NCI-H1694 (cell line): ENCODE results near the gene ZNF669.

Experiments used
- DNase-seq: peaks from one replicate; lab custom pipeline; 2025; lab: John Stamatoyannopoulos, UW

Gene ZNF669

DNA sequence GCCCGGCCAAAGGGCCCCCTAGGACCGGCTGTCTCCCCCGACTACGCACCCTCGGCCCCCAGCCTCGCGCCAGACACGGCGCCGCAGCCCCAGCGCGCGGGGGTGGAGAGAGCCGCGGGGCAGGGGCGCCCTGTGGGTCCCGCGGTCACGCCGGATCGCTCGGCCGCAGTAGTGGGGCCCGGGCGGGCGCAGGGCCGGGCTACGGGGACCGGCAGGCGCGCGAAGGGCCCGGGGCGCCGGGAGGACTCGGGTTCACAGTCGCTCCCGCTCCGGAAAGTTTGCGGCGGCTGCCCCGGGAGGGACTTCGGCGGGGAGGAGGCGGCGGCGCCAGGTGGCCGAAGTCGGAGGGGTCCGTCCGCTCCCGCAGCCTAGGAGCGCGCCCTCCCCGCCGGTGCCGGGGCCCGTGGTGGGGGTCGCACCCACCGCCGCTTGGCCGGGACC is 7.1 kb upstream of the ZNF669 start:
- no peak for DNase-seq

DNA sequence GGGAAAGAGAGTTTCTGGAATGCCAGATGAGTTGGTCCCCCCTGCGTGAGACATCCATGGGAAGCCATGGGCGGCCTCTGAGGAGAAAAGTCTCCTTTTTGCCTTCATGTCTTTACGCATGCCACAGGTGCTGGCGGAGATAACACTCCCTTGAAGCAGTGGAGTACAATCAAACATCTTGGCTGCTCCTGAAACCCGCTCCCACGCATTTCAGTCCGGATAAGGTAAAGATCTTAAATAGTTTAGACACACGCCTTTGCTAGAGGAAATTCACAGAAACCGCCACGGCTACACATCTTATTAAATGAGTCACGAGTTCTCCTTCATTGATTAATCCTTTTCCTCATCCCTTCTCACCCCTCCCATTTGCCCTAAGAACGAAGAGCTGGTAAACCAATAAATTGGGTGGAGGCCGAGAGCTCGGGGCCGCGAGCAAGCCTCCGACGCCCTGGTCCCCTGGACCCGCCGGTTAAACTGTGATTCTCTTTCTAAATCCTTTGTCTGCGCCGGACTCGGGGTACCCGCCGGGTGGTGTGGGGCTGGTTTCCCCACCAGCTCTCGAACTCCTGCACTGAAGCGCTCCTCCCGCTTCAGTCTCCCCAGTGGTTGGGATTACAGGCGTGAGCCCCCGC is 6.6 kb upstream of the ZNF669 start:
- no peak for DNase-seq

DNA sequence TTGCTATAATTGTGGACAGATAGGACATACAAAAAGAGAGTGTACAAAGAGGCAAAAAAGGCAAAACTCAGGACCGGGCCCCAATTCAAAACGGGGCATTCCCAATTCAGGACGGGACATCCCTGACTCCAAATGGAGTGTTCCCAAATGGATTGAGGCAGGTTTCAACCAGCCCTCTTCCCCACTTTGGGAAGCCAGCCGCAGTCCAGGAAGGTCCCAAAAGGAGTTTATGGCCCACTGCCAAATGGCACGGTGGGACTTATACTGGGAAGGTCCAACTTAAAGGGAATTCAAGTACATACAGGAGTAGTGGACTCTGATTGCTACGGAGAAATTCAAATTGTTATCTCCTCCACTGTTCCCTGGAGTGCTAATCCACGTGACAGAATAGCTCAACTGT is 3.5 kb upstream of the ZNF669 start:
- no peak for DNase-seq

DNA sequence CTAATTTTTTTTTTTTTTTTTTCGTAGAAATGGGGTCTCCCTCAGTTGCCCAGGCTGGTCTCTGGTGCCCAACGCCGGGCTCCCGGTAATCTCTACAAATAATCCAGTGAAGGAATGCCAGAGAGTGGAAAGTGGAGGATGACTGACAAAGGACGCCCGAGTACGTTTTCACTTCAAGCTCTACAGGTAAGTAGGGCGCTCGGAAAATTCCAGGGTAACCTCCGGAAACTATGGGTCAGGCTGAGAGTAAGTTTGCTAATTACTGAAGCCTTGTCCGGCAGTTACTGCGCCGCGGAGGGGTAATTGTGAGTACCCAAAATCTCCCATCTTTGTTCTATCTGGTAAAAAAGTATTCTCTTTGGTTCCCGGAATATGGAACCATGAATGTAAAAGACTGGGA is 1.8 kb upstream of the ZNF669 start:
- no peak for DNase-seq

DNA sequence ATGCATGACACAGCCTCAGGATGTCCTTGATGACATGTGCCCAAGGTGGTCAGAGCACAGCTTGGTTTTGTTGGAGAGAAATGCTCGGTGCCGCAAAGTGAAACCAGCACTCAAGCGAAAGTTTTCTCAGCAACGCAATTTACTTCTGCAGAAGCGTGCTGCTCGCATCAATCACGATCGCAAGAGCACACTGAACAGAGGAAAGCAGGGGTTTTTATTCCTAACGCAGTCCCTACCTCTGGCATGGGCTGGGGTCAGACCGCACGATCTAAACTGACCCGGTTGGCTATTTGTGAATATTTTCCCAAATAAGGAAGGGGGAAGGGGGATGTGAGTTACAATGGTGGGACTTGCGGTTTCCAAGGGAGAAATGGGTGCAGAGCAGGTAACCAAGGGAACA is 809 bp upstream of the ZNF669 start:
- no peak for DNase-seq

DNA sequence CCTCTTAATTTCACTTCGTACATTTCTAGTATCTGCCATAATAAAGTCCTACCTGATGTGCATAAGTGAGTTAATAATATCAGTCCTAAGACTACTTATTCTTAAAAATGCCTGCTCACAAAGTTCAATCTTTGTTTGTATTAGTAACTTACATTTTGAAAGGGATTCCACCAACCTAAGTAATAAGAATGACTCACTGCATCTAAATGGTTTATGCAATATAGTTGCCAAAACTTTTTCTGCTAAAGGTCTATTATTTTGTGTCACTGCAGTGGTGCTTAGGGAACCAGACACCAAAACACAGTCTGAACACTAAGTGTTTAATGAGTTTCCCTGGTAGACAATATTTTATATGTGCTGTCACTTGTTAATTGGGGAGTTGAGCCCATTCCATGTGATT is 1.8 kb downstream of the ZNF669 start:
- DNase-seq, result no peak

DNA sequence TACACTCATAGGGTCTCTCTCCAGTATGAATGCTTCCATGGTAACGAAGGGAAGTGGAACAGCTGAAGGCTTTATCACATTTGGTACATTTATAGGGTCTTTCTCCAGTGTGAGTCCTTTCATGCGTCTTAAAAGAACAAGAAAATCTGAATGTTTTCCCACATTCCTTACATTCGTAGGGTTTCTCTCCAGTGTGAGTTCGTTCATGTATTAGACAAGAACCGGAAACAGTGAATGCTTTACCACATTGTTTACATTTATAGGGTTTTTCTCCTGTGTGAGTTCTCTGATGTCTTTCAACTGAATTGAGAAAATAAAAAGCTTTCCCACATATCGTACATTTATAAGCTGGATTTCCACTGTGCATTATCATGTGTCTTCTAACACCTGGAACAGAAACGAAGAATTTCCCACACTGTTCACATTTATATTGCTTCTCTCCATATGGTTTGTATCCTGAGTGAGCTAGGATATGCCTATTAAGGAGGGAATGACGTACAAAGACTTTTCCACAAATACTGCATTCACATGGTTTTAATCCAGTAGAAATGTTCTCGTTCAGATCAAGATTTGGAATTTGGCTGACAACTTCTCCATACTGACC is 3.4 kb downstream of the ZNF669 start:
- no peak for DNase-seq

DNA sequence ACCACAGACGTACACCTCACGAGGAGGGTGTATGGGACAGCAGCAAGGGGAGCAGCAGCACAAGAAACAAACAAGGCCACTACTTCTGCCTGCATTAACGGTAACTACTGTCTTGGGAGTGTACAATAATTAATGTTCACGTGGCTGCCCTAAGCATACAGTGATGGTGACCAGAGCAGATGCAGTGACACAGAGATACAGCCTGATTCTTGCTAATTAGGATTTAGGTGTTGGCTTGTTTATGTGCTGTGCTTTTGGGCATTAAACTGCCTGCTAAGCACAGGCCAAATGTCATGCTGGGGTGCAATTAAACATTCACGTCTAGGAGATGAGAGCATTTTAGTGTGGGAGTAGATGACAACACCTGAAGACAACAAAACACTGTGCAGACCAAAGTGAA is 7.2 kb downstream of the ZNF669 start:
- no peak for DNase-seq

DNA sequence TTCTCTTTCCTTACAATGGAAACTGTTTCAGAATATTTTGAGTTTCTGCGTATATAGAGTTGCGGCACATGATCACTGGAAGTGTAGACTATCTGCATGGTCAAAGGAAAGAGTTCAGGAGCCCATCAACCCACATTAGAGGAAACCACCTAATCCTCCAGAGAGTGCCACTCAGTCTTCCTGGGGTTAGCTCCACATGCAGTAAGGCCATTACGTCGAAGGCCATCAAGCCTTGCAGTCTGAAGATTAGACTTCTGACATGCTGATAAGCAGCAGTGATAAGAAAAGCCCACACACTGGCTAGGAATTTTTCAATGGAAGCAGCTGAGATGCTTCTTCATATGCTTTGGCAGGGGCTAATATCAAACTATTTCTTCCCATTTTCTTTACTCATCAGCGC is 7.6 kb downstream of the ZNF669 start:
- no peak for DNase-seq

DNA sequence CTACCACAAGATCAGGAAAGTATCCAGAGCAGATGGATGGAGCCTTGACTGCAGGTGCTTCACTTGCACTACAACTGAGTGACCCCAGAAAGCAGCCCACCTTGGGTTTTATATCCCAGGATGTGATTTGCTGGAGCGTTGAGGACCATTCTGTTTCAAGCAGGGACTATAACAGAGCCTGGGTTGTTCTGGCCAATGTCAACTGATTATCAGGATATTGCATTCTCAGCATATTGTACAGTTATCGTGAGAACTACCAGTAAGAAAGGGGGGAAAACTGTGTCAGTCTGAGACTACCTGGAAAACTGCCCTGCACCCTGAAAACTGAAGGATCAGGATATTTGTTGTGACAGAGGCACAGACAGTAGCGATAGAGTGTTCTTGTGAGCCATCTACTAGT is 8.0 kb downstream of the ZNF669 start:
- no peak for DNase-seq

DNA sequence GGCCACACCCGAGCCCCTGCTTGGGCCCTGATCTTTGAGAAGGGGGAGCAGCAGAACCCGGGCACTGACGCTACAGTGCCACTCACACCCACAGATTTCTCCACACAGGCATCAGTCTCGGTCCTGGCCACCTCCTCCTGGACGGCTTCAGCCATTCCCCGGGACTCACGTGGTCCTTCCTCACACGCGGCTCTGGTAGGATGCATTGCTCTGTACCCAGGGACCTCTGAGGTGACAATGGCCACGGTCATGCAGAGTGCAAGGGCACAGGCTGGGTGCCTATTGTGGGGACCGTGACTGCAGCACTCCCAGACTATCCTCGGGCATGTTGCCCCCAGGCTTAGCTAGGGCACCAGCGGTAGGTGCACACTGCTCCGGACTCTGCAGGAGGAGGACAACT is 13.7 kb downstream of the ZNF669 start:
- DNase-seq, result no peak

DNA sequence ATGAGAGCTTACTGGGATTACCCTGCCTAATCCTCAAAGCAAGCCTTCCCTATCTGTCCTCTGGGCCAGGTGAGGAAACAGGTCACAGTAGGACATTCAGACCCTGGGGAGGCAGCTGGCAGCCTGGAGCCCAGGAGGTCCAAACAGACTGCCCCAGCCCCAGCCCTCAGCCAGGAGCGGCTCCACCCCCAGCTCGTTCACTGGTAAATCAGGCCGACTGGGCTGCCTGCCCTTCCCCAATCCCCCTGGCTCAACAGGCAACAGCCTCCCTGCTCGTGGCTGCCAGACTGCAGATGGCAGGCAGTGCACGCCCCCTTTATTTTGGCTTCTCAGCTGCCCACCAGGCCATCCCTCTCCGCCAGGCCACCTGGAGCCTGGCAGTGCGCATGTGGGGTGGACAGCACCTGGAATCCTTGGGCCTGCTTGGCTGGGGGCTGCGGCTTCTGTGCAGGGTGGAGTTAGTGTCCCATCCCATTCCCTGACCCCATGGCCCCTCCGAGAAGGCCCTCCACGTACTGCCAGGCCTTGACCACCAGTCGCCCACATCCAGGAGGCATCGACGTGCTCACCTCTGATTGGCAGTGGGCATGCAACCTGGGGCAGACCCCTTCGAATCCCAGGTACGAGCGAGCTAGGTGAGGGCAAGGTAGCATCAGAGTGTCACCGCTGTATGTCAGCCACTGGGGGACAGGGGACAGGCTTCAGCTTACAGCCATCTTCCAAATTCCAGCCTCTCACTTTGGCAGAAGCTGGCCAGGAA is 14.4 kb downstream of the ZNF669 start:
- DNase-seq, result no peak

DNA sequence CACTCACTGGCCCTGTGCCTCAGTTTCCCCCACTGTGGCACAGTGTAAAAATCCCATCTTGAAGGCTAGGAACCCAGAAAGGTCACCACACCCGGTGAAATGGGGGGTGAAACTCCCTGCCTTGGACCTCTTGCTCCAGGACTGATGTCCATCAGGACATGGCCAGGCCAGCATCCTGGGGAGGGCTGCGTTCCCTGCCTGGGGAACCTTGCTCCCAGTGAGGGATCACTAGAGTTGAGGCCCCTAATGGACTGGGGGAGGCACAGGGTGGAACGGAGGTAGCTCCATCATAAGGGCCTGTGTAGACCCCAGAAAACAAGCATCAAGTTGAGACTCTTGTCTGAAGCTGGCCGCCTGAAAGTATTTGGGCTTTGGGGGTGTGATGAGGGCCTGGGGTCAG is 15.2 kb downstream of the ZNF669 start:
- DNase-seq, result no peak

DNA sequence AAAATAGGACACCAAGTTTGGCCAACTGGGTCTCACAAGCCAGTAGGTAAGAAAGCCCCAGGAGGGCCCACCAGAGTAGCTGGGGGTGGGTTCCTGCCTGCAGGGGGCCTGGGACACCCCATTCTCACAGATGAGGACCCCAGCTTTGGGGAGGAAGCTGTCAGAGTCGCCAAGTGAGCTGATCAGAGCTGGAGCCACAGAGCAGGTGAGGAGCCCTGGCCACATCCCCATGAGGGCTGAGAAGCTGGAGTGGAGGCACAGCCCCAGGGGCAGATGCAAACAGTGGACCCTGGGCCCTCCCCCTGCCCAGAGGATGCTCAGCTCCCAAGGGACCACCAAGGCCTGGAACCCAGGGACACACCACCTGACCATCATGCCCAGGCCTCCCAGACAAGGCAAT is 16.9 kb downstream of the ZNF669 start:
- no peak for DNase-seq

DNA sequence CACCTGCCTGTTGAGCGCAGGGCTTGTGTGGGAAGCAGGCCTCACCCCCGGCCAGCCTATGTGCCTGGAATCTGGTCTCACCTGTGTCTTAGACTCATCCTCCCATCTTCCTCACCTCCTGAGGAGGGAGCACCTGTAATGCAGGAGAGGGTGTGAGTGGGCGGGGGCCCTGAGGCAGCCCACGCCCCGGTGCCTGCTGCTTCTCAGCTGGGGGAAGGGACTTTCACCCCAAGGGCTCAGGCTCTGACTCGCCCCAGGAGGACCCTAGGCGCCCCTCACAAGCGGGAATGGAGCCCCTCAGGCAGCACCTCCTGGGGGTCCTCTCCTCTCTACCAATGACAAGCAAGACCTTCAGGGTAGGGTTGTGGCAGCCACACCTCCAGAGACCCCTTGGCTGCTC is 18.8 kb downstream of the ZNF669 start:
- DNase-seq, result no peak

DNA sequence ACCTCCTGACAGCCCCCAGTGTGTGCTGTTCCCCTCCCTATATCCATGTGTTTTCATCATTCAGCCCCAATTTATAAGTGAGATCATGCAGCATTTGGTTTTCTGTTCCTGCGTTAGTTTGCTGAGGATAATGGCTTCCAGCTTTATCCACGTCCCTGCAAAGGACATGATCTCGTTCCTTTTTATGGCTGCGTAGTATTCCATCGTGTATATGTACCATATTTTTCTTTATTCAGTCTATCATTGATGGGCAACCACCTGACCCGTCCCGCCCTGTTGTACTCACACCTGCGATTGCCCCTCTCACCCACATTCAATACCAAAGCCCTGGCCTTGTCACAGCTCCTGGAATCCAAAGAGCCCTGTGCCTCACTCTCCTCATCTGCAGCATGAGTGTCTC is 19.4 kb downstream of the ZNF669 start:
- no peak for DNase-seq

DNA sequence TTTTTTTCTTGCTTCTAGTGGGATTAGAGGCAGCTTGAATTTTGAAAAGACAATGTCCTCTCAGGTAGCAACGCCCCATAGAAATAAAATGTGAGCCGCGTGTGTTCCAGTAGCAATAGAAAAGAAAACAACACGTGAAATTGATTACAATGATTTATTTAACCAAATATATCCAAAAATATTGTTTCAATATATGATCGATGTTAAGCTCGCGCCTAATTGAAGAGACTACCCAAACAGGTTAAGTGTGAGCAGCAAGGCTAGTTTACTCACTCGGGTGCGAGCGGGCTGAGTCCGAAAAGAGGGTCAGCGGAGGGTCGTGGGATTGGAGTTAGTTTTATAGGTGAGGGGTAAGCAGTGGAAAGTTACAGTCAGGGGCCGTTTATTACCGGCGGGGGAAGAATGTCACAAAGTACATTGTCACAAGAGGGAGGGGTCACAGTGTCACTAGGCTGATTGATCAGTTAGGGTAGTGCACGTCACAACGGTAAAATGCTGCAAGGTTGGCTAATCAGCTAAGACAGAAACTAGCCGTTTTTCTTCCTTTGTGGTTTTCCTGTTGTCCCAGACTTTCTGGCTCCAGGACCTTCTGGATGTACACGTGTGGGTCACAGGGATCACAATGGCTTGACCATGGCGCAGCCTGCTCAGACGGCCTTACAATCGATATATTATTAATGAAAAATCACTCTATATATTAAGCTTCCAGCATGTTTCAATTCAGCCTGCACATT is 24.8 kb downstream of the ZNF669 start:
- no peak for DNase-seq

DNA sequence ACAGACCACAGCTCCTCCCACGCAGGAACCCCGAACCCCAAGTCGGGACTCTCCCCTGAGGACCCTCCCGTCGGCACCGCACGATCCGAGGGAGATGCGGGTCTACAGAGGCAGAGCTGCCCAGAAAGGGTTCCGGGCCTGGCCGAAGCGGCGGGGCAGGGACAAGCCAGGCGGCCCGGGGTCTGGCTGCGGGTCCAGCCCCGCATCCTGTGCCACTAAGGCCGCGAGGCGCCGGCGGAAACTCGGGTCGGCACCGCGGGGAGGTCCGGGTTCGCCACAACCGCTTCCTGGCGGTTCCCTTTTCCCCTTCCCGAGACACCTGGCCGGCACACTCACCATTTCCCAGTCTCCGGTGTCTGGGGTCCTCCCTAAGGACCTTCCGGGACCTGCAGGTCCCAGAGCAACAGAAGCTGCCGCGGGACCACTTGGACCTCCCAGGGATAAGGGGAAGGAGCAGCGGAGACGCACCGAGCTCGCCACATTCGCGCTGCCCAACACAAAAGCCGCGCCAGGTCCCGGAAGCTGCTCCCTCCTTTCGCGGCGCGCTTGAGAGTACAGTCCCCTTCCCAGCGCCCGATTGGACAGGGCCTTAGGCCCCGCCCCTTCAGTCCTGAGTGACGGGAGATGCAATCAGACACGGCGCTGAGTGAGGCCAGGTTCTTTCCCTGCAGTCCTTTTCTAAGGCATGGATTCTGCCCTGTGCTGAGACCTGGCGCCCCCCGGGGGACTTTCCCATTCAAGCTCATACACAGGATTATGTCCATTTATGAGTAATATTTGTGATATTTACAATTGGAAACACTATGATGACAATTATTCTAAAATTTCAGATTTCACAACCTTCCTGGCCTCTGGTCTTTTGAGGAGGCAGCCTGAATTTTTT is 25.7 kb downstream of the ZNF669 start, which contains the start of gene ZNF670:
TSS of gene ZNF670 (minus strand) at position 554 of the 883 bp plus-strand sequence. CDS start at position 339, 215 bp downstream.
- DNase-seq, result peak; percentile 96

DNA sequence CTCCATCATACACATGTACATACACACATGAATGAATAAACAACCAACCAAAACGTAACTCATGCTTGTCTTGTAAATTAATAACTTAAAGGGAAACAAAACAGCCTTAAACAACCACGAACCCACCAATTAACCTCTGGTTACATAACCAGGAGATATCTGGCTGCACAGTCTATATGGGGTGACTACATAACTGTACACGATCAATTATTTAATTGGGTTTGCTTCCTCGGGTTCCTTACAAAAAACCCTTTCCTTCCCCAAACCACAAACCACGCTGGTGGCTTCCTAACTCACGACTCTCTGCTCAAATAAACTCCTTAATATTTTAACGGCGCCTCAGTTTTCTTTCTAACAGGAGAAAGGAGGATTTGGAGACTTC is 26.3 kb downstream of the ZNF669 start:
- DNase-seq, result no peak

DNA sequence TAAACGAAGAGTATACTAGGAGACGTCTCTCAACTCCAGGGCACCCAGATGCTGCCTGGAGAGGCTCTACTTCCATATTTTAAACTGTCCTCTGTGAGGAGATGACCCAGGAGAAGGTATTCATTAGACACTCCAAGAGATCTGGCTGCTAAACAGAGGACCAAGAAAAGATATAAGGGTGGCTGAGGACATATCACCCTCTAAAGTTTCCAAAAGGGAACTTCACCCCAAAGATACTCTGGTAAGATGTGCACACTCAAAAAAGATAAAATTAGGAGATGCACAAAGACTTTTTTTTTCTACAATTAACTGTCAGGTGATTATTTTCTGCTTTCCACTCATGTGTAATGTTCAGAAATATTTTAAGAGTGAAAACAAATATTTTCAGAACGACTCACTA is 26.9 kb downstream of the ZNF669 start:
- no peak for DNase-seq

DNA sequence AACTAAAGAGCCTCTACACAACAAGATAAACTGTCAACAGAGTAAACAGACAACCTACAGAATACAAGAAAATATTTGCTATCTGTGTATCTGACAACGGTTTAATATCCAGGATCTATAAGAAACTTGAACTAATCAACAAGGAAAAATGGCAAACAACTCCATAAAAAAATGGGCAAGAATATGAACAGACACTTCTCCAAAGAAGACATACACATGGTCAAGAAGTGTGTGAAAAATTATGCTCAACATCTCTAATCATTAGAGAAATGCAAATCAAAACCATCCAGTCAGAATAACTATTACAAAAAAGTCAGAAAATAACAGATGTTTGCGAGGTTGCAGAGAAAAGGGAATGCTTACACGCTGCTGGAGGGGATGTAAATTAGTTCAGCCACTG is 33.5 kb downstream of the ZNF669 start:
- DNase-seq, result no peak

DNA sequence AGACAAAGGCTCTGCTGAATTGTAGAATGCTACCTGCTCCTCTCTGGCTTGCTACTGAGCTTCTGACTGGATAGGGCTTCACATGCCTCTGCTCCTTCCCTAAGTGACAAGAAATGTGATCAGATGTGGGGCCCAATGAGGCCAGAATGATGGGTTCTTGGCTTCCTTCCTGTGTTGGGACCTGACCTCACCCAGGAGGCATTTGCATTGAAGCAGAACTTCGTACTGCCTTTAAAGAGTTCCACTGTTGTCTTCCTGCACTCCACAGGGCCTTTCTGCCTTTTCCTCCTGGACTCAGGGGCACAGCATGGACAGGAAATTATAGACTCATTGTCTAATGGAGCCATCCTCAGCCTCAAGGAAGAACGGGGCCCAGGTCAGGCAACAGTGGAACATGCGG is 39.9 kb downstream of the ZNF669 start:
- no peak for DNase-seq
